PC-9 (cell line): Measurements from ENCODE around the gene AFG3L2. TPM values are rescaled to one million over a fixed set of nuclear protein-coding genes. Genes with fewer than 3 reads are reported as not detected.

Experiments used
- Bru-seq: library from RNA; stranded (reverse); fragments of 400-500 nt; gene quantifications from one replicate; lab custom pipeline; 2021; lab: Mats Ljungman, UMichigan
- BruChase-seq, 2 experiments: library from RNA; stranded (reverse); fragments of 400-500 nt; gene quantifications; one replicate each; lab custom pipeline; 2021; lab: Mats Ljungman, UMichigan
- BruUV-seq: library from RNA; stranded (reverse); fragments of 400-500 nt; replicated peaks from 2 replicates; lab custom pipeline; 2021; lab: Mats Ljungman, UMichigan
- CTCF ChIA-PET: fragments of 300-600 bp; sonication (Branson Sonifier 250); formaldehyde crosslinking; loops from one replicate; lab custom pipeline; 2022; ENCODE audit warnings: antibody characterized with exemption; lab: Charles Lee
- POLR2A ChIA-PET: fragments of 300-600 bp; sonication (Branson Sonifier 250); formaldehyde crosslinking; loops from one replicate; lab custom pipeline; 2022; ENCODE audit warnings: antibody characterized with exemption; ENCODE audit not compliant: unreplicated experiment; lab: Charles Lee
- DNase-seq, 2 experiments: peaks; one replicate each; pipeline versions ENCODE4 v3.0.0 to v3.0.0-alpha.2; 2015 to 2022; ENCODE audit warnings: mixed read lengths in 1 of 2
- H2AFZ ChIP-seq: fragments of 200-600 bp; sonication (generic); 2 replicates; pipeline ENCODE4 v1.8.1; 2017; ENCODE audit warnings: antibody characterized with exemption
- H3F3A ChIP-seq: fragments of 200-600 bp; sonication (generic); 2 replicates; pipeline ENCODE4 v1.8.1; 2017; ENCODE audit warnings: antibody characterized with exemption, mild to moderate bottlenecking, low read depth; ENCODE audit not compliant: insufficient read depth
- H3K27ac ChIP-seq: fragments of 200-600 bp; sonication (generic); 2 replicates; pipeline ENCODE4 v1.6.1; 2016; ENCODE audit warnings: mixed run types
- H3K27me3 ChIP-seq: fragments of 200-600 bp; sonication (generic); 2 replicates; pipeline ENCODE4 v1.6.1; 2016; ENCODE audit warnings: low read depth, mixed run types; ENCODE audit not compliant: insufficient read depth
- H3K36me3 ChIP-seq: fragments of 200-600 bp; sonication (generic); 2 replicates; pipeline ENCODE4 v1.6.1; 2016; ENCODE audit warnings: low read depth, mixed run types
- H3K4me1 ChIP-seq: fragments of 200-600 bp; sonication (generic); replicated peaks from 2 replicates; pipeline ENCODE4 v1.6.1; 2016; ENCODE audit warnings: mixed run types; ENCODE audit not compliant: insufficient read depth
- H3K4me2 ChIP-seq: fragments of 200-600 bp; sonication (generic); 2 replicates; pipeline ENCODE4 v1.6.1; 2017; ENCODE audit warnings: mixed run types
- H3K4me3 ChIP-seq: fragments of 200-600 bp; sonication (generic); 2 replicates; pipeline ENCODE4 v1.6.1; 2016; ENCODE audit warnings: mixed run types
- H3K79me2 ChIP-seq: fragments of 200-600 bp; sonication (generic); 2 replicates; pipeline ENCODE4 v1.6.1; 2017; ENCODE audit warnings: low read depth, mixed run types
- H3K9me2 ChIP-seq: fragments of 200-600 bp; sonication (generic); 2 replicates; pipeline ENCODE4 v1.8.1; 2017; ENCODE audit warnings: mild to moderate bottlenecking; ENCODE audit not compliant: insufficient read depth
- H3K9me3 ChIP-seq: fragments of 200-600 bp; sonication (generic); 2 replicates; pipeline ENCODE4 v1.8.1; 2016; ENCODE audit warnings: low read depth; ENCODE audit not compliant: insufficient read depth
- H4K20me1 ChIP-seq: fragments of 200-600 bp; sonication (generic); 2 replicates; pipeline ENCODE4 v1.8.1; 2017; ENCODE audit not compliant: insufficient read depth
- CTCF ChIP-seq: fragments of 200-600 bp; sonication (generic); conservative IDR thresholded peaks from 2 replicates; pipeline ENCODE4 v1.6.1; 2017; ENCODE audit warnings: mixed run types, antibody characterized with exemption, mild to moderate bottlenecking, moderate library complexity
- EZH2 ChIP-seq: fragments of 200-600 bp; sonication (generic); IDR thresholded peaks from 2 replicates; pipeline ENCODE4 v1.8.0; 2017; ENCODE audit warnings: antibody characterized with exemption, low read depth
- intact Hi-C: fragments of 100-400 bp; cut with micrococcal nuclease; formaldehyde crosslinking; loops from one replicate; pipeline ENCODE4 v1.10.0; 2022; ENCODE audit not compliant: unreplicated experiment
- long read RNA-seq: library from polyadenylated mRNA; stranded (forward); transcript quantifications from one replicate; pipeline ENCODE4 v2.0.0, GENCODE V29; 2022
- total RNA-seq: library from RNA; stranded (reverse); gene quantifications from 2 replicates; pipeline ENCODE4 v1.2.3, GENCODE V29; 2021

AFG3L2 gene
- total RNA-seq, result 69.4 and 71.1 TPM in 2 replicates
- percentile 92 among the genes with signal in this experiment for Bru-seq, nascent RNA
- BruChase-seq, experiment 1, labeled RNA remaining after a 2-hour chase, result percentile 86 among the genes with signal in this experiment
- BruChase-seq, experiment 2, labeled RNA remaining after a 6-hour chase, result percentile 92 among the genes with signal in this experiment
- long read RNA-seq, transcript AFG3L2-201 (17 exons, 3,247 nt), result major isoform, 105 of 138 reads
- long read RNA-seq, partial matches to known transcripts, result 13 of 138 reads
- long read RNA-seq, other reads (novel, unspliced or antisense), result 20 of 138 reads

DNA sequence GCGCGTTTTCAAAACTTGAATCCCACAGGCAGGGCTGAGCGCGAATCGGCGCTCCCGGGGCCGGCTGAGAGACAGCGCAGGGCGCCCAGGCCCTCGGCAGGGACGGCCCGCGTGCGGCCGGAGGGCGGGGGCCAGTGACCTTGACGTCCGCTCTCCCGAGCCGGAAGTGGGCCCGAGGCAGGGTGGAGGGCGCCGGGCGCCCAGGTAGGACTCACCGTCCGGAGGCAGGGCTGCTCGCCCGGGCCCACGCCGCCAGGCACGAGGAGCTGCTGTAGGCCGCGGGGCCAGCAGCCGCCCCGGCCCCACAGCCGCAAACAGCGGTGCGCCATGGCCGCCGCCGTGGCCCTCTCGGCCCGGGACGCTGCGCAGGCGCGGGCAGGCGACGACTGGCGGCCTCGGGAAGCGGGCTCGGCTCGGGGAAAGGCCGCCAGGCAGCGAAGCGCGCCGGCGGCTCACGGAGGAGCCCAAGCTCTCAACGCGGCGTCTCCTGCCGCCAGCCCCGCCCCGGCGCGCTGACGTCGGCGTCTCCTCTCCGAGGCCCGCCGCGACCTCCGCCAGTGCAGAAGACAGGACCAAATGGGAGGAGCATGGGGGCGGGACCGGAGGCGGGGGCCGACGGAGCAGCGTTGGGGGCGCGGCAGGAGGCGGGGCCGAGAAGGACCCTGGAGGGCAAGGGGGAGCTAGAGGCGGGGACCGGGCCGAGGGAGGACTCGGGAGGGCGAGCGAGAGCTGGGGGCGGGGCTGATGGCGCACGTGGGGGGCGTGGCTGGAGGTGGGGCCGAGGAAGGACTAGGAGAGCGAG lies at the start of gene AFG3L2:
Gene AFG3L2, minus strand, starts transcription at position 474 of the 802 bp plus-strand sequence. Its CDS starts 145 bp downstream, at position 329.
- Histone ChIP-seq H3F3A (peaks cover 23% of the 10 kb centered on the region), H3K27me3 (no peaks in the 10 kb centered on the region), H4K20me1 (peaks cover 31% of the 10 kb centered on the region), H3K36me3 (peaks cover 10% of the 10 kb centered on the region; the same call in 1 of the 2 replicates), H3K79me2 (peaks cover 47% of the 10 kb centered on the region), H3K4me3 (peak within 1 kb of the TSS; percentile 86), H3K9me2 (no peaks in the 10 kb centered on the region), H3K9me3 (no peaks in the 10 kb centered on the region), H3K27ac (peak within 1 kb of the TSS; percentile 87), H2AFZ (peak within 1 kb of the TSS; percentile 79), H3K4me2 (peak within 1 kb of the TSS; percentile 84), H3K4me1 (peaks cover 33% of the 10 kb centered on the region)
- TF ChIP-seq CTCF (no peak), EZH2 (no peak)
- DNase-seq, result peak; percentile 92 to 100
- intact Hi-C loops, result loop anchor here (1.0 to 10.0 kb wide), 8 partner anchors 30 to 570 kb away; partner anchors contain the start of genes ANKRD62, IMPA2, PRELID3A and SPIRE1
- CTCF ChIA-PET, result interaction anchor here (0.6 to 1.0 kb wide), 2 partner anchors 105 to 256 kb away, joined by 3 read pairs; no protein-coding TSS in a partner anchor
- POLR2A ChIA-PET, result interaction anchor here (0.6 to 0.9 kb wide), 15 partner anchors 41 to 1237 kb away, joined by 3 to 20 read pairs (median 4); partner anchors contain the start of genes CEP192 and PTPN2
- no TSS peak for BruUV-seq

DNA sequence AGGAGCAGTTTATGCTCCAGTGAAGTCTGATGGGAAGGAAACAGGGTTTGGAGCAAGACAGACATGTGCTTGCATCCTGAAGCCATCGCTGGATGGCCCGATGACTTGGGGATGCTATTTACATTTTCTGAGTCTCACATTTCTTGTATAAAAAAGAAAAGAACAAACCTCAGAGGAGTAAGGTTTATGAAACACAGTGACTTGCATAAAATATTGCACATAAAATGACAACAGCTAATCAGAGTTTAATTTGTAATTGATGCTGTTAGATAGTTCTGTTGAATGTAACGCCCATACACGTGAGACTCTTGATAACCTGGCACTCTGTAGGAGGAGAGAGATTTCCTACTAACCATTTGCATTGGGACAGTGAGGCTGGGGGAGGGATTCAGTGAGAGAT lies 47.2 kb upstream of the AFG3L2 start:
- Histone ChIP-seq H3K27me3 (no peaks in the 10 kb centered on the region), H3K36me3 (no peaks in the 10 kb centered on the region), H3K27ac (no peak overlapping the region), H4K20me1 (no peaks in the 10 kb centered on the region), H2AFZ (no peak overlapping the region), H3K79me2 (no peaks in the 10 kb centered on the region), H3K9me3 (no peaks in the 10 kb centered on the region), H3K4me1 (no peaks in the 10 kb centered on the region), H3K9me2 (no peaks in the 10 kb centered on the region), H3K4me2 (no peak overlapping the region), H3F3A (no peaks in the 10 kb centered on the region), H3K4me3 (no peak overlapping the region)
- ChIA-PET POLR2A (no interaction called here), CTCF (interaction anchor here (0.5 kb wide), 1 partner anchor 443 kb away, joined by 7 read pairs; the partner anchor contains the start of gene IMPA2)
- intact Hi-C loops, result no loop called here
- no peak for DNase-seq
- BruUV-seq, result no TSS peak
- TF ChIP-seq CTCF (no peak), EZH2 (no peak)

GRCh38 chr18:12423820-12424219 lies 46.8 kb upstream of the AFG3L2 start:
- H3K27me3 ChIP-seq, result no peaks in the 10 kb centered on the region
- no peaks in the 10 kb centered on the region for H3K9me2 ChIP-seq
- no peak for TF ChIP-seq CTCF
- no peak for TF ChIP-seq EZH2
- no TSS peak for BruUV-seq
- ChIA-PET CTCF (interaction anchor here (0.5 kb wide), 1 partner anchor 443 kb away, joined by 7 read pairs; the partner anchor contains the start of gene IMPA2), POLR2A (no interaction called here)
- H3K27ac ChIP-seq, result no peak overlapping the region
- no peaks in the 10 kb centered on the region for H3F3A ChIP-seq
- no peaks in the 10 kb centered on the region for H3K36me3 ChIP-seq
- H3K4me2 ChIP-seq, result no peak overlapping the region
- intact Hi-C loops, result no loop called here
- H4K20me1 ChIP-seq, result no peaks in the 10 kb centered on the region
- no peaks in the 10 kb centered on the region for H3K79me2 ChIP-seq
- H2AFZ ChIP-seq, result no peak overlapping the region
- H3K4me3 ChIP-seq, result no peak overlapping the region
- no peaks in the 10 kb centered on the region for H3K9me3 ChIP-seq
- H3K4me1 ChIP-seq, result no peaks in the 10 kb centered on the region
- DNase-seq, result no peak
